Measurements from ENCODE around the gene CCDC142. TPM values are rescaled to one million over a fixed set of nuclear protein-coding genes. Genes with fewer than 3 reads are reported as not detected.

Gene CCDC142
- total RNA-seq, 4 donors from 2014 or later, result 13.6 to 58.7 (median 31.3) TPM

DNA sequence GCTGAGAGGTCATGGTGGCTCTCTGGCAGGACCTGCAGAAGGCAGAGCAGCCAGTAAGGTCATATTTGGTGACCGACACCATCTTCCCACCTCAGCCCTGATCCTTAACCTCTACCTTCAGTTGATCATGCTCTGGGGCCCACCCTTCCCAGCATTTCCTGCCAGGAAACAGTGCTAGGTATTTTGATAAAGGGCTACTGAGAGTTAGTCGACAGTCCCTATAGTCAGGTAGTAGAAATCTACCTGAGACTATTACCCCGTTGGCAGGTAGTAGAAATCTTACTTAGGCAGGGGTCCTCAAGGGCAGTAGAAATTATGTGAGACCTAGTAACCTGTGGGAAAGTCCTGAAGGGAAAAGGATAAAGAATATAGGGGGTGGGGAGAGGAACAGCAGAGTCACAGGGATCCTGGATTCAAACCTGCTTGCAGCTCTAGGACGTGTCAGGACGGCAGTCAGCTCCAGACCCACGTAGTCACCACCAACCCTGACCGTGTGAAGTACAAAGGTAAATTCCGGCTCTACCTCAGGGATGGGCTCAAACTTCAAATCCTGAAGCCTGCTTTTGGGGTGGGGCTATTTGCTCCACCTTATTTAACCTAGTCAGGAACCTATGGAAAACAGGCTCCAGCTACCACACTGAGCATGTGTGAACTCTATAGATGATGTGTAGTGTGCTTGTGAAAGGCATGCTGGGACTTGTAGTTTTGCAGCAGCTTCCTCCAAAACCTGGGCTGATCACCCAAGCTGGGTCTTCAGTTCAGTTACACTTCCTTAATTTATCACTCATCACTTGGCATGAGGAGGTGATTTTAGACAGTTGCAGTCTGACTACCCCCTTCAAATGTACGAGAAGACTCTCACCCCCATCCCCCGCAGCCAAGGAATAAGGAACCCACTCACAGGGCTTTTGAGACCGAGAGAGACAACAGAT lies 43.2 kb upstream of the CCDC142 start, which contains the start of gene DQX1:
DQX1 (minus strand) TSS at position 515 of the 932 bp plus-strand sequence; CDS start at position 13, 502 bp downstream.
- intact Hi-C loops (cut with DNase I), result loop anchor here (10.0 kb wide), 1 partner anchor 59 kb away; no protein-coding TSS in a partner anchor
- WGBS, 2 donors, result 94 to 96% methylated on average over 11 of the region's 11 CpGs

DNA sequence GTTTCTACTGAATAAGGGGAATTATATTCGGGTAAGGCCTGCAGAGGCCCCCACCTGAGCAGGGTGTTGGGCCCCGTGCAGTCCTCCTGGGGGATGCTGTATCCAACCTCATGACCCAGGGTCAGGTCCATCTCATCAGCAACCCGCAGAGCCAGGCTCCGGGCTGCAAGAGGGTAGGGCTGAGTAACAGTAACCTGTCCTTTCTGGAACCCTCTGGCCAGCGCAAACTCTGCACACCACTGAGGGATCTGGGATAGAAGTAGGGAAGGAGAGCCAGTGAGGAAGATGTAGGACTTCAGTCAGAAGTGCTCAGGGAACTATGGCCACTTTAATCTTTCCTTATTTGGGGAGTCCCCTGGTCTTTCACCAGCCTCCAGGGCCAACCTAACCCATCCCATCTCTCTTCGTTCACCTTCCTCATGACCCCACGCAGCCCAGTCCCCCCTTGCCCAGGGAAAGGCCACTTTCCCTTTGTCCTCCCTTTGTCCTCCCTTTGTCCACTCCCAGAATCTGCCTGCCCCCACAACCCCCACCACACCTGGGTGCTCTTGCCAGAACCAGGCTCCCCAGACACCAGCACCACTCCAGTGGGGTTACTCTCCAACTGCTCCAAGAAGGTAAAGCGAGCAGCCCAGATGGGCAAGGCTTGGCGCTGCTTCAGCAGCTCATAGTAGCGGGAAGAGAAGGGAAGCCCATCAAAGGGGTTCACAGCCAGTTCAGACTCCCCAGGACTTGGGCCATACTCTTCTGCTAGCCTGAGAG lies 42.3 kb upstream of the CCDC142 start:
- intact Hi-C loops (cut with DNase I), result loop anchor here (10.0 kb wide), 1 partner anchor 60 kb away; no protein-coding TSS in a partner anchor
- Histone ChIP-seq H3K27ac (no peak overlapping the region), H3K4me3 (replicated peaks in 1 of 3) (no peak overlapping the region), H3K4me1 (peaks cover 10 to 11% of the 10 kb centered on the region in 2 donors), H3K27me3 (no peaks in the 10 kb centered on the region), H3K9me3 (no peaks in the 10 kb centered on the region), H3K36me3 (peaks cover 15 to 23% of the 10 kb centered on the region in 2 donors)
- DNase-seq, result no peak
- TF ChIP-seq, protein P1, sequence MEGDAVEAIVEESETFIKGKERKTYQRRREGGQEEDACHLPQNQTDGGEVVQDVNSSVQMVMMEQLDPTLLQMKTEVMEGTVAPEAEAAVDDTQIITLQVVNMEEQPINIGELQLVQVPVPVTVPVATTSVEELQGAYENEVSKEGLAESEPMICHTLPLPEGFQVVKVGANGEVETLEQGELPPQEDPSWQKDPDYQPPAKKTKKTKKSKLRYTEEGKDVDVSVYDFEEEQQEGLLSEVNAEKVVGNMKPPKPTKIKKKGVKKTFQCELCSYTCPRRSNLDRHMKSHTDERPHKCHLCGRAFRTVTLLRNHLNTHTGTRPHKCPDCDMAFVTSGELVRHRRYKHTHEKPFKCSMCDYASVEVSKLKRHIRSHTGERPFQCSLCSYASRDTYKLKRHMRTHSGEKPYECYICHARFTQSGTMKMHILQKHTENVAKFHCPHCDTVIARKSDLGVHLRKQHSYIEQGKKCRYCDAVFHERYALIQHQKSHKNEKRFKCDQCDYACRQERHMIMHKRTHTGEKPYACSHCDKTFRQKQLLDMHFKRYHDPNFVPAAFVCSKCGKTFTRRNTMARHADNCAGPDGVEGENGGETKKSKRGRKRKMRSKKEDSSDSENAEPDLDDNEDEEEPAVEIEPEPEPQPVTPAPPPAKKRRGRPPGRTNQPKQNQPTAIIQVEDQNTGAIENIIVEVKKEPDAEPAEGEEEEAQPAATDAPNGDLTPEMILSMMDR (IDR thresholded peaks at IDR 0.05), result no peak
- no peak for TF ChIP-seq POLR2A (IDR thresholded peaks at IDR 0.05)
- WGBS, 2 donors, result 95 to 96% methylated on average over 10 of the region's 10 CpGs

More for the DNA sequence above, 43.2 kb upstream of the CCDC142 start, which contains the start of gene DQX1:
- TF ChIP-seq, protein P1 (IDR thresholded peaks at IDR 0.05), result no peak
- TF ChIP-seq POLR2A (IDR thresholded peaks at IDR 0.05), result no peak
- no peaks in the 10 kb centered on the region for H3K9me3 ChIP-seq
- H3K27me3 ChIP-seq, result no peaks in the 10 kb centered on the region
- no peak for DNase-seq
- no peak within 1 kb of the TSS for H3K4me3 ChIP-seq (replicated peaks in 1 of 3)
- peaks cover 10 to 16% of the 10 kb centered on the region in 2 donors for H3K4me1 ChIP-seq
- no peak within 1 kb of the TSS for H3K27ac ChIP-seq
- peaks cover 15 to 23% of the 10 kb centered on the region in 2 donors for H3K36me3 ChIP-seq

DNA sequence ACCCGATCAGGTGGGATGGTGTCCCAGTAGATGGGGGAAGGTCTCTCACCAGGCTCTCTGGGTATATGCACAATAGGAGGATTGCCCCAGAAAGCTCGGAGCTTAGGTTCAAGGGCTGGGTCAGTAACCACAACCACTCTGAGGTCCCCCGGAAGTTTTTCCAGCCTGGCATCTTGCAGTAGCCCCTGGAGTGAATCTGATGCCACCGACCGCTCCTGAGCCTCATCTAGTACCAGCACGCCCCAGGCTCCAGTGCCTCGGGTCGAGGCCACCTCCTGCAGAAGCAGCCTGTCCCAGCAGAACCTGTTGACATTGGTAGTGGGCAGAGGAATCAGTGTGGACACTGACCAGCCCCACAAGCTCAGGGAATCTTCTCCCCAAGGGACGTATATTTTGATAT lies 41.2 kb upstream of the CCDC142 start:
- Histone ChIP-seq H3K36me3 (peaks cover 15 to 23% of the 10 kb centered on the region in 2 donors), H3K27me3 (no peaks in the 10 kb centered on the region), H3K9me3 (no peaks in the 10 kb centered on the region), H3K4me1 (peaks cover 10% of the 10 kb centered on the region in 2 donors), H3K27ac (no peak overlapping the region), H3K4me3 (replicated peaks in 1 of 3) (no peak overlapping the region)
- intact Hi-C loops (cut with DNase I), result loop anchor here (10.0 kb wide), 1 partner anchor 61 kb away; no protein-coding TSS in a partner anchor
- 78 to 95% methylated on average over 4 to 9 of the region's 9 CpGs for WGBS, 2 donors
- no peak for DNase-seq
- no peak for TF ChIP-seq POLR2A (IDR thresholded peaks at IDR 0.05)
- TF ChIP-seq, protein P1 (IDR thresholded peaks at IDR 0.05), result no peak

DNA sequence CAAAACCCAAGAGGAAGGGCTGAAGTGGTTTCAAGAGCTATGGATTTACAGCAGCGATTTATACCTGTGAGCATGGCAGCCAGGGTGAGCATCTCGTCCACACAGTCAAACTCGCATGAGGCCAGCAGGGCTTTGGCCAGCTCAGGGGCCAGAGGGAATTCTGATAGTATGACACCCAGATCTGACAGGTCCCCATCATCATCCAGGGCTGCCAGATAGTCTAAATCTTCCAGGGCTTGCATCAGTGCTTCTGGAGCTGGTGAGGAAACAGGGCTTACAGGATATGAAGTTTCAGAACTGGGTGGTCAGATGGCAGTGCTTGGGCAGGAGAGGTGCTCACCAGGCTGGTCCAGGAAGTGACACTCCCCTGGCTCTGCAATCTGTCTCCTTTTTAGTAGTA lies 39.7 kb upstream of the CCDC142 start:
- peaks cover 13 to 19% of the 10 kb centered on the region in 2 donors for H3K36me3 ChIP-seq
- intact Hi-C loops (cut with DNase I), result loop anchor here (10.0 kb wide), 1 partner anchor 62 kb away; no protein-coding TSS in a partner anchor
- DNase-seq, result no peak
- TF ChIP-seq, protein P1 (IDR thresholded peaks at IDR 0.05), result no peak
- no peak for TF ChIP-seq POLR2A (IDR thresholded peaks at IDR 0.05)
- no peaks in the 10 kb centered on the region for H3K9me3 ChIP-seq
- H3K4me1 ChIP-seq, result no peaks in the 10 kb centered on the region
- WGBS, 2 donors, result 61 to 83% methylated on average over 3 of the region's 3 CpGs
- no peak overlapping the region for H3K27ac ChIP-seq
- peaks cover under 1% of the 10 kb centered on the region for H3K27me3 ChIP-seq
- no peak overlapping the region for H3K4me3 ChIP-seq (replicated peaks in 1 of 3)

Data from thyroid gland (tissue), 4 donors.